ENCODE measurements around the gene HEATR5B.

DNA sequence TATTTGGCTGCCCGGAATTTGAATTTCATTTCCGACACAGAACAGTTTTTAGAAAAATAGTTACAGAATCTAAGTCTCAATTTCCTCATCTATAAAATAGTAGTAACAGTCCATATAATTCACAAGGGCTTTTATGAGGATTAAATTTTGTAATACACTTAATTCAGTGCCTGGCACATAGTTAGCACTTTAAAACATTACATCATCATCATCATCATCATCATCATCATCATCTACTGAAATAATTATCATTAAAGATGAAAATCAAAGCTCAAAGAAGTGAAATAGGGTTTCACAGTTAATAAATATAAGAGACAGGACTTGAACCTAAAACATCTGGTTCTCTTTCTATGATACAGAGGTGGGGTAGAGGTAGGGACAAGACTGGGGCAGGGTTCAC is 13.2 kb downstream of the HEATR5B start:
- TF ChIP-seq, protein P1, sequence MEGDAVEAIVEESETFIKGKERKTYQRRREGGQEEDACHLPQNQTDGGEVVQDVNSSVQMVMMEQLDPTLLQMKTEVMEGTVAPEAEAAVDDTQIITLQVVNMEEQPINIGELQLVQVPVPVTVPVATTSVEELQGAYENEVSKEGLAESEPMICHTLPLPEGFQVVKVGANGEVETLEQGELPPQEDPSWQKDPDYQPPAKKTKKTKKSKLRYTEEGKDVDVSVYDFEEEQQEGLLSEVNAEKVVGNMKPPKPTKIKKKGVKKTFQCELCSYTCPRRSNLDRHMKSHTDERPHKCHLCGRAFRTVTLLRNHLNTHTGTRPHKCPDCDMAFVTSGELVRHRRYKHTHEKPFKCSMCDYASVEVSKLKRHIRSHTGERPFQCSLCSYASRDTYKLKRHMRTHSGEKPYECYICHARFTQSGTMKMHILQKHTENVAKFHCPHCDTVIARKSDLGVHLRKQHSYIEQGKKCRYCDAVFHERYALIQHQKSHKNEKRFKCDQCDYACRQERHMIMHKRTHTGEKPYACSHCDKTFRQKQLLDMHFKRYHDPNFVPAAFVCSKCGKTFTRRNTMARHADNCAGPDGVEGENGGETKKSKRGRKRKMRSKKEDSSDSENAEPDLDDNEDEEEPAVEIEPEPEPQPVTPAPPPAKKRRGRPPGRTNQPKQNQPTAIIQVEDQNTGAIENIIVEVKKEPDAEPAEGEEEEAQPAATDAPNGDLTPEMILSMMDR (IDR thresholded peaks at IDR 0.05) = no peak
- no peak for TF ChIP-seq POLR2A (IDR thresholded peaks at IDR 0.05)
